GM18870 (cell line): ENCODE results near the gene SMIM27.
A peak's percentile ranks its signal among the peaks of the same experiment; 100 is the strongest.

ENCODE experiments used
- ATAC-seq: cut with Tn5 transposase; IDR thresholded peaks from one replicate; pipeline ENCODE4 v1.9.1; 2021; ENCODE audit warnings: moderate library complexity; ENCODE audit not compliant: unreplicated experiment

SMIM27 gene

GRCh38 chr9:32554107-32554506, 2.0 kb downstream of the SMIM27 start:
- ATAC-seq = no peak

GRCh38 chr9:32554591-32554990, 2.5 kb downstream of the SMIM27 start:
- ATAC-seq = no peak

GRCh38 chr9:32558408-32558934, 6.3 kb downstream of the SMIM27 start:
- ATAC-seq = no peak

- no peak for ATAC-seq
Observed at GRCh38 chr9:32565967-32566366, 13.8 kb downstream of the SMIM27 start.

- ATAC-seq = no peak
Observed at GRCh38 chr9:32566770-32567169, 14.6 kb downstream of the SMIM27 start.

GRCh38 chr9:32570262-32570661, 18.1 kb downstream of the SMIM27 start:
- ATAC-seq = no peak

GRCh38 chr9:32571969-32572899, 20.1 kb downstream of the SMIM27 start:
- ATAC-seq = peak; percentile 91

GRCh38 chr9:32572900-32573523, 20.9 kb downstream of the SMIM27 start, which contains the start of gene NDUFB6:
Gene NDUFB6, minus strand, starts transcription at chr9:32573159. Its CDS starts 99 bp downstream, at chr9:32573060.
- peak; percentile 75 for ATAC-seq

GRCh38 chr9:32573821-32574220, 21.7 kb downstream of the SMIM27 start:
- ATAC-seq = no peak

GRCh38 chr9:32574858-32575257, 22.7 kb downstream of the SMIM27 start:
- no peak for ATAC-seq

- no peak for ATAC-seq
Observed at GRCh38 chr9:32577316-32577715, 25.2 kb downstream of the SMIM27 start.

- no peak for ATAC-seq
Observed at GRCh38 chr9:32578976-32579375, 26.8 kb downstream of the SMIM27 start.

GRCh38 chr9:32579706-32580331, 27.7 kb downstream of the SMIM27 start:
- ATAC-seq = no peak

- ATAC-seq = no peak
Observed at GRCh38 chr9:32580631-32581300, 28.6 kb downstream of the SMIM27 start.

- peak; percentile 55 for ATAC-seq
Observed at GRCh38 chr9:32581512-32582143, 29.5 kb downstream of the SMIM27 start.

- no peak for ATAC-seq
Observed at GRCh38 chr9:32584784-32585183, 32.7 kb downstream of the SMIM27 start.

GRCh38 chr9:32587901-32588300, 35.8 kb downstream of the SMIM27 start:
- ATAC-seq = no peak

- peak; percentile 65 for ATAC-seq
Observed at GRCh38 chr9:32589083-32589723, 37.1 kb downstream of the SMIM27 start.

- no peak for ATAC-seq
Observed at GRCh38 chr9:32590476-32590875, 38.3 kb downstream of the SMIM27 start.

- ATAC-seq = no peak
Observed at GRCh38 chr9:32590898-32591297, 38.8 kb downstream of the SMIM27 start.
